Measurements from ENCODE around the gene C1orf226. TPM values are rescaled to one million over a fixed set of nuclear protein-coding genes. Genes with fewer than 3 reads are reported as not detected.

Gene C1orf226
- total RNA-seq, 4 donors from 2014 or later: 0.36 to 0.95 (median 0.60) TPM

DNA sequence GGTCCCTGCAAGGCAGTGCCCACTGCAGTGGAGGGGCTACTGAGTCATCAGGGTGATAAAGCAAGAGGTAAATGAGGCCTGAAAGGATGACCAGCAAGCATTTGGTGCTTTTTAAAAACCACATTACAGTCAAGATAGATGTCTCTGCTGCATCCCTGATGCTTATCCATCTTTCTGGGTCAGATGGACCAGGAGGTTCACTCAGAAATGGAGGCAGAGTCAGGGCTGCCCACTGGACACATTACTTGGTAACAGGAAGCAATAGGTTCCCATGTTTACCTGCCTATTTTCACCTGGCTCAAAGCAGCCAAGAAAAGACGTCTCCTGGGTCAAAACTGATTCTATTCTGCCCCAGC is 8.5 kb upstream of the C1orf226 start:
- no peak for TF ChIP-seq POLR2A (IDR thresholded peaks at IDR 0.05)
- TF ChIP-seq, protein P1, sequence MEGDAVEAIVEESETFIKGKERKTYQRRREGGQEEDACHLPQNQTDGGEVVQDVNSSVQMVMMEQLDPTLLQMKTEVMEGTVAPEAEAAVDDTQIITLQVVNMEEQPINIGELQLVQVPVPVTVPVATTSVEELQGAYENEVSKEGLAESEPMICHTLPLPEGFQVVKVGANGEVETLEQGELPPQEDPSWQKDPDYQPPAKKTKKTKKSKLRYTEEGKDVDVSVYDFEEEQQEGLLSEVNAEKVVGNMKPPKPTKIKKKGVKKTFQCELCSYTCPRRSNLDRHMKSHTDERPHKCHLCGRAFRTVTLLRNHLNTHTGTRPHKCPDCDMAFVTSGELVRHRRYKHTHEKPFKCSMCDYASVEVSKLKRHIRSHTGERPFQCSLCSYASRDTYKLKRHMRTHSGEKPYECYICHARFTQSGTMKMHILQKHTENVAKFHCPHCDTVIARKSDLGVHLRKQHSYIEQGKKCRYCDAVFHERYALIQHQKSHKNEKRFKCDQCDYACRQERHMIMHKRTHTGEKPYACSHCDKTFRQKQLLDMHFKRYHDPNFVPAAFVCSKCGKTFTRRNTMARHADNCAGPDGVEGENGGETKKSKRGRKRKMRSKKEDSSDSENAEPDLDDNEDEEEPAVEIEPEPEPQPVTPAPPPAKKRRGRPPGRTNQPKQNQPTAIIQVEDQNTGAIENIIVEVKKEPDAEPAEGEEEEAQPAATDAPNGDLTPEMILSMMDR (IDR thresholded peaks at IDR 0.05 in 4 of 5, conservative IDR thresholded peaks at IDR 0.05 in 1 of 5): no peak

DNA sequence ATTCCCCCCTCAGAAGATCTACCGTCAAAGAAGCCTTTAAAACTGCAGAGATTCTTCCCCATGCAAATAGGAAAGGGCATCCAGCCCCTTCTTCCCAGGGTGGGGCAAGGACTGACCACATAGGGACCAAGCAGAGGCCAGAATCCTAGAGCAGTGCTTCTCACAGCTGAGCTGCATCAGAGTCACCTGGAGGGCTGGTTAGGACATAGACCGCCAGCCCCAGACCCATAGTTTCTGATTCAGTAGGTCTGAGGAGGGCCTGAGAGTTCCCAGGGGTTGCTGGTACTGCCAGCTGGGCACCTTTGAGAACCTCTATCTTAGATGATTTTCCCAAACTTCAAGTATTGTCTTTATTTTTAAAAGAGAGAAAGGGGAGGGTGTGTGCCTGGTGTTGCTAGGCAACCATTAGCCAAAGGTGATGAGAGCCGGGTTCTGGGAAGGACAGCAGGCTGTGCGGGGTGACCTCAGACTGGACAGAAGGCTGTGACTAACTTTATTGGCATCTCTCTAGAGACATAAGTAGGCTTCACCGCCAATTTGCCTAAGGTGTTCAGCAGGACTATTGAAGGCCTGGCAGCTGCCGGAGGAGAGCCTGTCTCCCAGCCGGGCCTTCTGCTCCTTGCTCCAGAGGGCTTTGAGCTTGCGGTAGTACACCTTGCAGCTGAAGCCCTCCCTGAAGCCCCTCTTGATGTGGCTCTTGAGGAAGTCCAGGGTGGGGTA is 7.8 kb upstream of the C1orf226 start:
- no peak overlapping the region for H3K27ac ChIP-seq
- H3K27me3 ChIP-seq: no peaks in the 10 kb centered on the region
- in situ Hi-C loops (cut with MboI; ENCODE audit: low sequenced_read_pairs in 4 of 4): no loop called here
- no peaks in the 10 kb centered on the region for H3K36me3 ChIP-seq
- intact Hi-C loops (cut with DNase I; ENCODE audit: low total_unique reads): no loop called here
- DNase-seq (no peak), ATAC-seq (no peak)
- no peaks in the 10 kb centered on the region for H3K9me3 ChIP-seq
- H3K4me3 ChIP-seq: no peak overlapping the region
- no peak for TF ChIP-seq POLR2A (IDR thresholded peaks at IDR 0.05)
- TF ChIP-seq, protein P1 (IDR thresholded peaks at IDR 0.05 in 4 of 5, conservative IDR thresholded peaks at IDR 0.05 in 1 of 5): no peak
- H3K4me1 ChIP-seq: no peaks in the 10 kb centered on the region

More for the DNA sequence above, 8.5 kb upstream of the C1orf226 start:
- ATAC-seq (no peak), DNase-seq (no peak)
- intact Hi-C loops (cut with DNase I; ENCODE audit: low total_unique reads): no loop called here
- H3K36me3 ChIP-seq: no peaks in the 10 kb centered on the region
- no peaks in the 10 kb centered on the region for H3K9me3 ChIP-seq
- no peak overlapping the region for H3K4me3 ChIP-seq
- H3K27me3 ChIP-seq: no peaks in the 10 kb centered on the region
- H3K27ac ChIP-seq: no peak overlapping the region
- H3K4me1 ChIP-seq: no peaks in the 10 kb centered on the region
- in situ Hi-C loops (cut with MboI; ENCODE audit: low sequenced_read_pairs in 4 of 4): no loop called here

DNA sequence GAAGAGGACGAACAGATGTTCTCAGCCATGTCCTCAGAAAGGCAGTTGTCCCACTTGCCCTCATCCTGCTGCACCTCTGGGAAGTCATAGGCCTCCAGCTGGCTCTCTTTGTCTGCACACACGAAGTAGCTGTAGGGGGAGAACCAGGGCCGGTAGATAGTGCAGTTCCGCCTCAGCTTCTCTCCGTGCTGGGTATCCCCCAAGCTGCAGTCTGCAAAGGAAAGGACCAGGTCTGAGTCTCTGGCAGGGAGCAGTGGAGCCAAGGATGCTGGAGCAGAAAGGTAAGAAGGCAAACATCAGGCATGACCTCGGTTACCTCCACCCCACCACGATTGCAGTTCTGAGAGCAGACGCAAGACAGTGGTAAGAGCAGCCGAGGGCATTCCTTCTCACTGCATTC is 7.1 kb upstream of the C1orf226 start:
- H3K27me3 ChIP-seq: no peaks in the 10 kb centered on the region

DNA sequence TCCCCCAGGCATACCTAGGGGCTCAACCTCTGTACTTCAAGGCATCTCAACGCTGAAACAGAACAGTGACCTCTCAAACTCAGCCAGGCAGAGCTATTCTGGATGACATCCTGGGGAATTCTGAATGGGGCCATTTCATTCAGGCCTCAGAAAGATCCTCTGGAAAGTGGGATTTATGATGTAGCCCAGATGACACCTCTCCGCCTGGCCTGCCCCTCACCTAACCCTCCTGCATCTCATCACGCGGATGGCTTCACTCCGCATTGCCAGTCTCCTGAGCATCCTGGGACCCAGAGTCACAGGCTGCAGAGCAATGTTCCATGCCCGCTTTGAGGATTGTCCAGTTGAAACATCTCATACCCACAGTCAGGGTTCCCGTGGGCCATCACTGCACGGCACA is 6.1 kb upstream of the C1orf226 start:
- Histone ChIP-seq H3K4me3 (no peak overlapping the region), H3K27ac (no peak overlapping the region), H3K9me3 (no peaks in the 10 kb centered on the region), H3K36me3 (no peaks in the 10 kb centered on the region), H3K27me3 (no peaks in the 10 kb centered on the region), H3K4me1 (no peaks in the 10 kb centered on the region)
- DNase-seq (no peak), ATAC-seq (no peak)
- no peak for TF ChIP-seq POLR2A (IDR thresholded peaks at IDR 0.05)
- TF ChIP-seq, protein P1 (IDR thresholded peaks at IDR 0.05 in 4 of 5, conservative IDR thresholded peaks at IDR 0.05 in 1 of 5): no peak
- in situ Hi-C loops (cut with MboI; ENCODE audit: low sequenced_read_pairs in 4 of 4) (no loop called here), intact Hi-C loops (cut with DNase I; ENCODE audit: low total_unique reads) (no loop called here)

More for the DNA sequence above, 7.1 kb upstream of the C1orf226 start:
- H3K4me1 ChIP-seq: no peaks in the 10 kb centered on the region
- no peaks in the 10 kb centered on the region for H3K36me3 ChIP-seq
- H3K27ac ChIP-seq: no peak overlapping the region
- H3K4me3 ChIP-seq: no peak overlapping the region
- DNase-seq: no peak
- no peaks in the 10 kb centered on the region for H3K9me3 ChIP-seq
- in situ Hi-C loops (cut with MboI; ENCODE audit: low sequenced_read_pairs in 4 of 4): no loop called here
- no peak for TF ChIP-seq POLR2A (IDR thresholded peaks at IDR 0.05)
- TF ChIP-seq, protein P1 (IDR thresholded peaks at IDR 0.05 in 4 of 5, conservative IDR thresholded peaks at IDR 0.05 in 1 of 5): no peak
- no peak for ATAC-seq
- intact Hi-C loops (cut with DNase I; ENCODE audit: low total_unique reads): no loop called here

DNA sequence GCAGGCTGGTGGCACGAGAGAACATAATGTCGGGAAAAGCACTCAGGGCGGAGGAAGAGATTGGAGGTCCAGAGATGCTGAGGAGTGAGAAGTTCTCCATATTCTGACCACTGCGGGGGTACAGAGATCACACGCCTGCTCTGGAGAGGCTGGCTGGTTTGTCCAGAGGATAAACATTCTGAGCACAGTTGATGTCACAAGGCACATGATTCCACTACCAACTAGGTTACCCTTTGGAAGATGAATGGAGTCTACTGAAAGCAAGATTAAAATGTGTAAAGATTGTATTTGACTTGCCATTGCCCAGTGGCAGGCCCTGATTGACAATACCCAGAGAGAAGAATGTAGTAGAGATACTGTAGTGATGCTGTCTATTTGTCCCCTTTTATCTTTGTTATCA is 4.8 kb upstream of the C1orf226 start, which contains the start of gene SPATA46:
SPATA46 (minus strand) TSS at position 164 of the 400 bp plus-strand sequence; CDS start at position 100, 64 bp downstream.
- intact Hi-C loops (cut with DNase I; ENCODE audit: low total_unique reads) (no loop called here), in situ Hi-C loops (cut with MboI; ENCODE audit: low sequenced_read_pairs in 4 of 4) (no loop called here)
- Histone ChIP-seq H3K27ac (no peak within 1 kb of the TSS), H3K4me3 (no peak within 1 kb of the TSS), H3K27me3 (no peaks in the 10 kb centered on the region), H3K4me1 (no peaks in the 10 kb centered on the region), H3K9me3 (no peaks in the 10 kb centered on the region), H3K36me3 (no peaks in the 10 kb centered on the region)
- TF ChIP-seq, protein P1 (IDR thresholded peaks at IDR 0.05 in 4 of 5, conservative IDR thresholded peaks at IDR 0.05 in 1 of 5): no peak
- TF ChIP-seq POLR2A (IDR thresholded peaks at IDR 0.05): no peak
- DNase-seq: no peak
- no peak for ATAC-seq

All from gastrocnemius medialis (tissue), 4 donors.